ENCODE results near the gene CREB5.

- TF ChIP-seq CTCF (IDR thresholded peaks at IDR 0.05) (no peak), POLR2AphosphoS5 (IDR thresholded peaks at IDR 0.05) (no peak), POLR2A (IDR thresholded peaks at IDR 0.05) (no peak)
These were observed 355.0 kb downstream of the CREB5 start for GRCh38 chr7:28767356-28767755.

Measured in breast epithelium (tissue), 3 donors.